ENCODE data around the gene PLXNA2. TPM values are rescaled to one million over a fixed set of nuclear protein-coding genes. Genes with fewer than 3 reads are reported as not detected.

The PLXNA2 gene
- total RNA-seq, 4 donors from 2014 or later, result 17.2 to 29.7 (median 24.6) TPM

GRCh38 chr1:208158640-208159554 lies 85.3 kb downstream of the PLXNA2 start:
- no peaks in the 10 kb centered on the region for H3K9me3 ChIP-seq
- no peaks in the 10 kb centered on the region for H3K27me3 ChIP-seq
- DNase-seq (ENCODE audit: low spot score in 2 of 2), result no peak
- no peaks in the 10 kb centered on the region for H3K36me3 ChIP-seq
- no peak for TF ChIP-seq POLR2A (IDR thresholded peaks at IDR 0.05)
- no peak for TF ChIP-seq EP300 (IDR thresholded peaks at IDR 0.05)
- TF ChIP-seq CTCF (IDR thresholded peaks at IDR 0.05), result no peak
- no peak overlapping the region for H3K4me3 ChIP-seq
- H3K4me1 ChIP-seq, result peaks cover 0 to 45% (median 7%) of the 10 kb centered on the region in 4 donors
- H3K27ac ChIP-seq, result peak overlapping the region in 1 of 4 donors; percentile 57
- 56 to 72% methylated on average over 8 of the region's 8 CpGs for WGBS, 2 donors

- DNase-seq (ENCODE audit: low spot score in 2 of 2), result no peak
- Histone ChIP-seq H3K9me3 (no peaks in the 10 kb centered on the region), H3K4me3 (no peak overlapping the region), H3K4me1 (peaks cover 0 to 45% (median 7%) of the 10 kb centered on the region in 4 donors), H3K36me3 (no peaks in the 10 kb centered on the region), H3K27ac (no peak overlapping the region), H3K27me3 (no peaks in the 10 kb centered on the region)
- WGBS, 2 donors, result 57 to 78% methylated on average over 3 of the region's 3 CpGs
- TF ChIP-seq POLR2A (IDR thresholded peaks at IDR 0.05) (no peak), CTCF (IDR thresholded peaks at IDR 0.05) (no peak)
These were observed 86.4 kb downstream of the PLXNA2 start for GRCh38 chr1:208157769-208158168.

- WGBS, 2 donors, result 71 to 74% methylated on average over 2 of the region's 2 CpGs
- Histone ChIP-seq H3K4me3 (no peak overlapping the region), H3K4me1 (peaks cover 0 to 41% (median 7%) of the 10 kb centered on the region in 4 donors), H3K27ac (no peak overlapping the region), H3K27me3 (no peaks in the 10 kb centered on the region), H3K36me3 (no peaks in the 10 kb centered on the region), H3K9me3 (no peaks in the 10 kb centered on the region)
- TF ChIP-seq POLR2A (IDR thresholded peaks at IDR 0.05), result no peak
- no peak for TF ChIP-seq EP300 (IDR thresholded peaks at IDR 0.05)
- TF ChIP-seq CTCF (IDR thresholded peaks at IDR 0.05), result no peak
- no peak for DNase-seq (ENCODE audit: low spot score in 2 of 2)
These were observed 87.4 kb downstream of the PLXNA2 start for GRCh38 chr1:208156741-208157140.

- no peak overlapping the region for H3K4me3 ChIP-seq
- TF ChIP-seq CTCF (IDR thresholded peaks at IDR 0.05) (no peak), POLR2A (IDR thresholded peaks at IDR 0.05) (no peak), EP300 (IDR thresholded peaks at IDR 0.05) (no peak)
- 89 to 92% methylated on average over 3 of the region's 3 CpGs for whole genome bisulfite sequencing, 2 donors
- no peaks in the 10 kb centered on the region for H3K36me3 ChIP-seq
- no peak overlapping the region for H3K27ac ChIP-seq
- peaks cover 0 to 39% (median 7%) of the 10 kb centered on the region in 4 donors for H3K4me1 ChIP-seq
- no peaks in the 10 kb centered on the region for H3K27me3 ChIP-seq
- no peak for DNase-seq (ENCODE audit: low spot score in 2 of 2)
- no peaks in the 10 kb centered on the region for H3K9me3 ChIP-seq
These were observed 87.9 kb downstream of the PLXNA2 start for GRCh38 chr1:208156310-208156709.
